Loucy (cell line): ENCODE results near the gene DCDC2B.
"Not testable (repeated sequence)": the region's sequence is repeated elsewhere in the genome, so short reads cannot be mapped to it uniquely, and the experiment has no call there.

Source experiments
- H2AFZ ChIP-seq: fragments of 200-600 bp; sonication (generic); 2 replicates; pipeline ENCODE4 v1.6.0; 2016; ENCODE audit warnings: antibody characterized with exemption, mild to moderate bottlenecking, low read length, moderate library complexity
- H3F3A ChIP-seq: fragments of 200-600 bp; 2 replicates; pipeline ENCODE4 v1.6.0; 2016; ENCODE audit warnings: antibody characterized with exemption, low read depth, mild to moderate bottlenecking
- H3K27me3 ChIP-seq: fragments of 200-600 bp; sonication (generic); 2 replicates; pipeline ENCODE4 v1.6.1; 2014; ENCODE audit warnings: low read length, mild to moderate bottlenecking; ENCODE audit not compliant: insufficient read depth, poor library complexity, severe bottlenecking
- H3K36me3 ChIP-seq: fragments of 200-600 bp; sonication (generic); 2 replicates; pipeline ENCODE4 v1.6.1; 2016; ENCODE audit warnings: low read length; ENCODE audit not compliant: insufficient read depth
- H3K4me1 ChIP-seq: fragments of 200-600 bp; sonication (generic); 2 replicates; pipeline ENCODE4 v1.5.1; 2014; ENCODE audit warnings: low read length, mild to moderate bottlenecking; ENCODE audit not compliant: insufficient read depth, poor library complexity, severe bottlenecking
- H3K4me2 ChIP-seq: fragments of 200-600 bp; sonication (generic); 2 replicates; pipeline ENCODE4 v1.6.0; 2014; ENCODE audit warnings: antibody characterized with exemption, low read length, low read depth, mild to moderate bottlenecking; ENCODE audit not compliant: poor library complexity, severe bottlenecking
- H3K4me3 ChIP-seq: fragments of 200-600 bp; sonication (generic); 2 replicates; pipeline ENCODE4 v1.5.1; 2014; ENCODE audit warnings: low read length, mild to moderate bottlenecking, mixed read lengths; ENCODE audit not compliant: poor library complexity, severe bottlenecking
- H3K79me2 ChIP-seq: fragments of 200-600 bp; sonication (generic); 2 replicates; pipeline ENCODE4 v1.6.1; 2014; ENCODE audit warnings: low read length; ENCODE audit not compliant: insufficient read depth
- H3K9ac ChIP-seq: fragments of 200-600 bp; sonication (generic); 2 replicates; pipeline ENCODE4 v1.6.0; 2014; ENCODE audit warnings: mild to moderate bottlenecking, low read depth, low read length, moderate library complexity; ENCODE audit not compliant: poor library complexity, severe bottlenecking
- H3K9me2 ChIP-seq: fragments of 200-600 bp; sonication (generic); replicated peaks from 2 replicates; pipeline ENCODE4 v1.6.1; 2016; ENCODE audit warnings: low read depth, low read length, mixed read lengths
- H3K9me3 ChIP-seq: fragments of 200-600 bp; sonication (generic); 2 replicates; pipeline ENCODE4 v1.6.1; 2014; ENCODE audit warnings: mild to moderate bottlenecking, antibody characterized with exemption, low read length, low read depth; ENCODE audit not compliant: insufficient read depth
- H4K20me1 ChIP-seq: fragments of 200-600 bp; sonication (generic); 2 replicates; pipeline ENCODE4 v1.6.0; 2014; ENCODE audit warnings: antibody characterized with exemption, low read length, mild to moderate bottlenecking; ENCODE audit not compliant: insufficient read depth, poor library complexity, severe bottlenecking
- CTCF ChIP-seq: fragments of 200-600 bp; sonication (generic); conservative IDR thresholded peaks from 2 replicates; pipeline ENCODE4 v1.5.1; 2014; ENCODE audit warnings: mild to moderate bottlenecking, antibody characterized with exemption, low read length
- EZH2phosphoT487 ChIP-seq: fragments of 200-600 bp; IDR thresholded peaks from 2 replicates; pipeline ENCODE4 v1.6.1; 2018; ENCODE audit warnings: antibody characterized with exemption, mild to moderate bottlenecking, moderate library complexity, borderline replicate concordance

DCDC2B gene

GRCh38 chr1:32257227-32257508 is 48.3 kb downstream of the DCDC2B start:
- peak overlapping the region; percentile 45 for H3K4me3 ChIP-seq
- H3K27me3 ChIP-seq: no peaks in the 10 kb centered on the region
- peaks cover 20% of the 10 kb centered on the region for H4K20me1 ChIP-seq
- H3K9ac ChIP-seq: no peak overlapping the region
- no peaks in the 10 kb centered on the region for H3K36me3 ChIP-seq
- TF ChIP-seq EZH2phosphoT487 (no peak), CTCF (no peak)
- H3K79me2 ChIP-seq: peaks cover 90% of the 10 kb centered on the region
- H3K4me1 ChIP-seq: peaks cover 34% of the 10 kb centered on the region
- H2AFZ ChIP-seq: no peak overlapping the region
- H3K9me3 ChIP-seq: no peaks in the 10 kb centered on the region
- H3K9me2 ChIP-seq: no peaks in the 10 kb centered on the region
- no peaks in the 10 kb centered on the region for H3F3A ChIP-seq
- peak overlapping the region; percentile 54 for H3K4me2 ChIP-seq

GRCh38 chr1:32263236-32263593 is 54.3 kb downstream of the DCDC2B start:
- H3K9me2 ChIP-seq, H3K9ac ChIP-seq, H3K36me3 ChIP-seq, H4K20me1 ChIP-seq, H3K27me3 ChIP-seq, H2AFZ ChIP-seq, H3K4me2 ChIP-seq, H3K9me3 ChIP-seq, H3K4me3 ChIP-seq: not testable (repeated sequence)
- Histone ChIP-seq H3K4me1 (peaks cover 39% of the 10 kb centered on the region), H3F3A (peaks cover 11% of the 10 kb centered on the region; the same call in 1 of the 2 replicates), H3K79me2 (peaks cover 65% of the 10 kb centered on the region)

DNA sequence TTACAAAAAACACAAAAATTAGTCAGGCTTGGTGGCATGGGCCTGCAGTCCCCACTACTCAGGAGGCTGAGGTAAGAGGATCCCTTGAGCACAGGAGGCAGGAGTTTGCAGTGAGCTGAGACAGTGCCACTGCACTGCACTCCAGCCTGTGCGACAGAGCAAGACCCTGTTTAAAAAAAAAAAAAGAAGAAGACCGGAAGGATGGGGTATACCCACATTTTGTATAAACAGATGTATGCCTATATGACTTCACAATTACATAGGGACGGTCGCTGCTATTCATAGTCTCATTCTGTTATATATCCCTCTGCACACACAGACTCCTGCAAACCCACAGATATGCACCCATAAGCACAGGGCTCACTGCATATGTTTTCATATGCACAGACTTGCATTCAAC is 54.9 kb downstream of the DCDC2B start:
- no peak for TF ChIP-seq EZH2phosphoT487
- no peak for TF ChIP-seq CTCF
- H3K27me3 ChIP-seq: no peaks in the 10 kb centered on the region
- H3K79me2 ChIP-seq: peaks cover 60% of the 10 kb centered on the region
- peak overlapping the region; percentile 20 for H3K4me2 ChIP-seq
- peaks cover 11% of the 10 kb centered on the region; the same call in 1 of the 2 replicates for H3F3A ChIP-seq
- no peak overlapping the region for H3K4me3 ChIP-seq
- H3K4me1 ChIP-seq: peaks cover 39% of the 10 kb centered on the region
- H2AFZ ChIP-seq: no peak overlapping the region
- H4K20me1 ChIP-seq: peaks cover 9% of the 10 kb centered on the region
- H3K9me3 ChIP-seq: no peaks in the 10 kb centered on the region
- H3K9ac ChIP-seq: peak overlapping the region; percentile 20
- no peaks in the 10 kb centered on the region for H3K36me3 ChIP-seq
- no peaks in the 10 kb centered on the region for H3K9me2 ChIP-seq
